Smooth muscle cell of the pulmonary artery (primary cell): ENCODE results near the gene CPEB1. TPM values are rescaled to one million over a fixed set of nuclear protein-coding genes. Genes with fewer than 3 reads are reported as not detected.

Experiments used
- total RNA-seq: library from RNA; depleted of rRNA; stranded (reverse); fragments of >200 nt; gene quantifications from 2 replicates; pipeline ENCODE4 v1.2.3, GENCODE V29; 2014

The CPEB1 gene
- total RNA-seq, result 9.0 and 14.1 TPM in 2 replicates

DNA sequence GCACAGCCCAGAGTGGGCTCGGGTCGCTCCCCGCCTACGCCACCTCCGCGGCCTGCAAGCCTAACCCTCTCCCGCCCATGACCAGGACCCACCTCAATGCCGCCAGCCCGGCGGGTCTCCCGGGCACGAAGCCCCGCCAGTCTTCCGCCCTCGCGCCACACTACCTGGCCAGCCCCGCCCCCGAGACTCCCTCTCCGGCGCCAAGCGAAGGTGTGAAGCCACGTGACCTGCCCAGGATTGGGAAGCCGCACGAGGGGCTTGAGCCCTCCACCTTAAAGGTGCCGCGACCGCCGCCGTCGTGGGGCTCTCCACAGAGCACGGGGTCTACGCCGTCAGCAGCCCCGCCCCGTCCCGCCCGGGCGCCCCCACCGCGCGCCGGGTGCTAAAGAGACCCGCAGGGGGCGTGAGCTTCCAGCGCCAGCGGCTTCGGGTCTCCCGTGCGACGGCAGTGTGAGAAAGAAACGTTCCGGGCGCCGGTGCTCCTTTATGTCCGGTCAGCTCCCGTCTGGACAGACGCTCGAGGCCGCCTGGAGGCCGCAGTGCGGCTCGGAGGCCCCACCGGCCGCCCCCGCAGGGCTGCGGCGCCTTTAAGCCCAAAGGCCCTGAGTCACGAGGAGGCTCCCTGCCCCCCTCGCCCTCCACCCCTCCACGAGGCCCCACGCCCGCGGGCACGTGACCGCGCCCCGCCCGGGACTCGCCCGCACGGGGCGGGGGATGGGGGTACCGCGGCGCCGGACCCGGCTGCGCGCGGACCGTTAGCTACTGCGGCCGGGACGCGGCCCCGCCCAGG is at the start of gene CPEB1:
CPEB1 (minus strand) TSS at position 319 of the 790 bp plus-strand sequence. CDS start 18,904 bp downstream, outside the sequence.

DNA sequence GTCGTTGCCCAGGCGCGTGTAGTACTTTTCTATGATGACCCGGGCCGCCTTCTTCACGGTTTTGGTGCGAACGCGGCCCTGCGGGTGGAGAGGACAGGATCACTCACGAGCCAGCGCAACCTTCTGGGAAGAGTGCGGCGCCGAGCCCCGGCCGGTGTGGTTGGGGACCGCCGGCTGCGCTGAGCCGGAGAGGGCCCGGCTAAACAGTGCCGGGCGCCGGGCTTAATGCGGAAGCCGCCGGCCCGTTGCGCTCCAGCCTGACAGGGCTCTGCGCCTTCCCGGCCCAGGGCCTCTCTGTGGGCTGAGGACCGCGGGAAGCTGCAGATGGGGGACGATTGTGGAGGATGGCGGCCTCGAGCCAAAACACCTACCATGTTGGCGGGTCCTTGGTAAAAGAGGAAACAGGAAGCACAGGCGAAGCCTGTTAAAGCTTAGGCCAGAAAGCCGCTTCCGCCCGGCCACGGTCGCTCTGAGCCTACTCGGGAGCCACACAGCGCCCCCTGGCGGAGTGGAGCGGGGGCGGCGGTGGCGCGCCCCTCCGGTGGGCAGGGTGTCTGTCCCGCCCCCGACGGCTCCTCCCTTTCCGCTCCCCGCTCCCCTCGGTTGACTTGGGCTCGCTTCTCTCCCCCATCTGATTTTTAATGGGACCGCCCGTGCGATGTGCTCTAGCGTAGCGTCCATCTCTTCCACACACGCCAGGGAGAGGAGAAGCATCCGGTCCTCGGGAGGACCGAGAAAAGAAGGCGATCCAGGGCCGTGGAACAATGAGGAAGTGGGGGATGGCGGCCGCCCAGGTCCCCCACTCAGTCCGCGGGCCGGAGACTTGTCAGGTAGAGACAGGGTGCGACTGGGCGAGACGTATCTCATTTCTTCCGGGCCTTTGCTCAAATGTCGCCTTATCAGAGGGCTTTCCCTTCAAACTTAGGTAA is 106.8 kb downstream of the CPEB1 start, which contains the start of gene RPS17:
RPS17 (minus strand) TSS at position 403 of the 929 bp plus-strand sequence; CDS start at position 374, 29 bp downstream.

Other genes with a start within 250 kb of the CPEB1 start
- 1.5 and 2.2 TPM in 2 replicates for gene GOLGA6L9, start 217.5 kb downstream of the CPEB1 start, total RNA-seq
- gene RPS17, start 106.9 kb downstream of the CPEB1 start, total RNA-seq, result 1,235 and 1,254 TPM in 2 replicates
- gene AP3B2, start 62.5 kb upstream of the CPEB1 start, total RNA-seq, result 0.10 and 0.39 TPM in 2 replicates
- gene FSD2, start 158.7 kb upstream of the CPEB1 start, total RNA-seq, result not detected in 2 replicates
- gene WHAMM, start 162.3 kb upstream of the CPEB1 start, total RNA-seq, result 4.2 and 5.3 TPM in 2 replicates